BLaER1 treated with 17β-estradiol and CSF1 and Interleukin-3, amounts not matched to agents 10 nM and 100 nM (cell line): ENCODE data around the gene ASPM.
"Not testable (repeated sequence)": the region's sequence is repeated elsewhere in the genome, so short reads cannot be mapped to it uniquely, and the experiment has no call there.

Experiments used
- H3K27ac ChIP-seq, 11 experiments: shearing (Covaris generic); formaldehyde crosslinking; 2 replicates each; pipeline ENCODE4 v1.8.1; 2022
- H3K27me3 ChIP-seq, 11 experiments: shearing (Covaris generic); formaldehyde crosslinking; 2 replicates each; pipeline ENCODE4 v1.8.1; 2022
- H3K36me3 ChIP-seq, 11 experiments: shearing (Covaris generic); formaldehyde crosslinking; 2 replicates each; pipeline ENCODE4 v1.8.1; 2022
- H3K4me1 ChIP-seq, 10 experiments: shearing (Covaris generic); formaldehyde crosslinking; 2 replicates each; pipeline ENCODE4 v1.8.1; 2022
- H3K4me2 ChIP-seq, 11 experiments: shearing (Covaris generic); formaldehyde crosslinking; 2 replicates each; pipeline ENCODE4 v1.8.1; 2022
- H3K4me3 ChIP-seq, 10 experiments: shearing (Covaris generic); formaldehyde crosslinking; 2 replicates each; pipeline ENCODE4 v1.8.1; 2022
- H3K9ac ChIP-seq, 11 experiments: shearing (Covaris generic); formaldehyde crosslinking; 2 replicates each; pipeline ENCODE4 v1.8.1; 2022
- H3K9me3 ChIP-seq, 11 experiments: shearing (Covaris generic); formaldehyde crosslinking; replicated peaks in 1 of 11; 2 replicates each; pipeline ENCODE4 v1.8.1; 2022
- H4K20me1 ChIP-seq, 11 experiments: shearing (Covaris generic); formaldehyde crosslinking; 2 replicates each; pipeline ENCODE4 v1.8.1; 2022
- Cebpa-rat ChIP-seq, 11 experiments: shearing (Covaris generic); IDR thresholded peaks; 2 replicates each; pipeline ENCODE4 v1.8.1; 2022

The ASPM gene

DNA sequence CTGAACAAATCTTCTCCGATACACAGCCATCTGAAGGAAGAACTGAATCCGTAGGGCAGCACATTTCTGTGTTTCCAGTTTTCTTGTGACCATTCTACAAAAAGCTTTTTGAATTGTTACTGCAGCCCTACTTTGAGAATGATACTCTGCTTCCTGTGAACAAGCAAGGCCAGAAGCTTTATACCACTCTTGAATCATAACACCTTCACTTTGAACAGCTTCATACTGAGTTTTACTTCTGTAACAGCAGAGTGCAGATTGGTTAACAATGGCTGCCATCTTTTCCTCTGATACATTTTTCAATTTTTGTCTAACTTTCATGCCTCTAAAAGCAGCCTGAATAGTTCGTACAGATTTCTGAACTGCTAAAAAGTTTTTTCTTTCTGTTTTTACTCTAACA, 45.8 kb downstream of the ASPM start:
- Histone ChIP-seq H3K4me3 (no peak overlapping the region), H3K9me3 (no peaks in the 10 kb centered on the region), H3K27ac (no peak overlapping the region), H3K4me2 (no peak overlapping the region), H3K4me1 (peaks cover 0 to 9% (median 0%) of the 10 kb centered on the region in 10 experiments; a peak in 1 of 20 replicates), H3K9ac (no peak overlapping the region), H4K20me1 (no peaks in the 10 kb centered on the region), H3K27me3 (no peaks in the 10 kb centered on the region), H3K36me3 (peaks cover 13 to 74% (median 38%) of the 10 kb centered on the region in 11 experiments; a peak in 20 of 22 replicates)
- no peak for TF ChIP-seq Cebpa-rat (IDR thresholded peaks at IDR 0.05)

DNA sequence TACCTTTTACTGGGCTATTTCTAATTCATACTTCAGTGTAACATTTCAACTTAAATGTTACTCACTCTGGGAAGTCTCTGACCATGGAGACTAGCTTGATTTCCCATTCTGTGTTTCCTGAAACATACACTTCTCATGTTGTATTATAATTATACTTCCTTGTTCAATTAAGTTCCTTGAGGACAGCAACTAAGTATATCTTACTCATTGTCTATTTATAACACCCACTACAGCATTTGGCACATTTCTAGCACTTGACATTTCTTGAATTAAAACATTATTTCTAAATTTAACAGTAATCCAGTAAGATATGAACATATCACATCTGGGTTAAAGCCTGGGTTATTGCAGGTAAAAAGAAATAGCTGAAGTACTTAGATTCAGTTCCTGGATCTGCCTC, 47.0 kb downstream of the ASPM start:
- H3K4me1 ChIP-seq: peaks cover 0 to 9% (median 0%) of the 10 kb centered on the region in 10 experiments; a peak in 1 of 20 replicates
- H3K9ac ChIP-seq: no peak overlapping the region
- H3K4me3 ChIP-seq: no peak overlapping the region
- no peak overlapping the region for H3K4me2 ChIP-seq
- no peak for TF ChIP-seq Cebpa-rat (IDR thresholded peaks at IDR 0.05)
- H3K9me3 ChIP-seq: no peaks in the 10 kb centered on the region
- peaks cover 9 to 72% (median 38%) of the 10 kb centered on the region in 11 experiments; a peak in 20 of 22 replicates for H3K36me3 ChIP-seq
- H4K20me1 ChIP-seq: no peaks in the 10 kb centered on the region
- no peaks in the 10 kb centered on the region for H3K27me3 ChIP-seq
- H3K27ac ChIP-seq: no peak overlapping the region

DNA sequence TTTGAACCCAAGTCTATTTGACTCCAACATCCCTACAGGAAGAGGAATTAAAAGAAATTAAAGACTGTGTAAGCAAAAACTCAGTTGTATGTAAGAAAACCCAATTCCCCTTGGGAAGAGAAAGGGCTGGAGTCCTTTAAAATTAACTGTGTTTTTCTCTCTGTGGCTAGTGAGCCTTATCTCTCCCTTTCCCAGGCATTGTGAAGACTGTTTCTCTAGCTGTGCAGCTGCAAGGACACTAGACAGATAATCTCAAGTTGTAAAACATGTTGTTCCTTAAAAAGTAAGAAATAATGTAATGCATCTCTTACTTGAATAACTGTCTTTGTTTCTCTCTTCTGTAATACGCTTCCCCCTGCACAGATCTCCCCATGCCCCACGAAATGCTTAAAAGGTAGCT, 49.5 kb downstream of the ASPM start:
- not testable (repeated sequence) for H3K9ac ChIP-seq, H3K4me2 ChIP-seq, H3K27ac ChIP-seq, H3K4me1 ChIP-seq, H4K20me1 ChIP-seq, H3K9me3 ChIP-seq, H3K27me3 ChIP-seq, H3K4me3 ChIP-seq
- peaks cover 0 to 72% (median 36%) of the 10 kb centered on the region in 11 experiments; a peak in 18 of 22 replicates for H3K36me3 ChIP-seq

DNA sequence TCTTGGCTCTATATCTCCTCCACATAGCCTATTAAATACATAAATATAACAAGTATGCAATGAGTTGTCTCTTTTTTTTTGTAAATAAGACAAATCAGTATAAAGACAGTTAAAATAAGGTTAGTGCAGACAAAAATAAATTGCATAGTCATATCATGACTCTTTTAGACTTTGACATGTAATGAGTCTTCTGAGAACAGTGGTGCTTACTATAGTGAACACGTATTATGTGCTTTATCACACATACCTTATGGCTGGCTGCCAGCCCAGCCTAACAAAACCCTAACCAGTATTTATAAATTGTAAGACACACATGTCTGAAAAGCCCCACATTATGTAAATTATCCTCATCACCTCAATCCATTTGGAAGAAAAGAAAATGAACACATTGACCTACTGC, 50.3 kb downstream of the ASPM start:
- H3K27ac ChIP-seq: no peak overlapping the region
- no peaks in the 10 kb centered on the region for H4K20me1 ChIP-seq
- H3K9me3 ChIP-seq: no peaks in the 10 kb centered on the region
- no peak overlapping the region for H3K4me2 ChIP-seq
- H3K27me3 ChIP-seq: no peaks in the 10 kb centered on the region
- no peak overlapping the region for H3K9ac ChIP-seq
- peaks cover 0 to 78% (median 41%) of the 10 kb centered on the region in 11 experiments; a peak in 18 of 22 replicates for H3K36me3 ChIP-seq
- peaks cover 0 to 9% (median 0%) of the 10 kb centered on the region in 10 experiments; a peak in 1 of 20 replicates for H3K4me1 ChIP-seq
- H3K4me3 ChIP-seq: no peak overlapping the region
- TF ChIP-seq Cebpa-rat (IDR thresholded peaks at IDR 0.05): no peak

DNA sequence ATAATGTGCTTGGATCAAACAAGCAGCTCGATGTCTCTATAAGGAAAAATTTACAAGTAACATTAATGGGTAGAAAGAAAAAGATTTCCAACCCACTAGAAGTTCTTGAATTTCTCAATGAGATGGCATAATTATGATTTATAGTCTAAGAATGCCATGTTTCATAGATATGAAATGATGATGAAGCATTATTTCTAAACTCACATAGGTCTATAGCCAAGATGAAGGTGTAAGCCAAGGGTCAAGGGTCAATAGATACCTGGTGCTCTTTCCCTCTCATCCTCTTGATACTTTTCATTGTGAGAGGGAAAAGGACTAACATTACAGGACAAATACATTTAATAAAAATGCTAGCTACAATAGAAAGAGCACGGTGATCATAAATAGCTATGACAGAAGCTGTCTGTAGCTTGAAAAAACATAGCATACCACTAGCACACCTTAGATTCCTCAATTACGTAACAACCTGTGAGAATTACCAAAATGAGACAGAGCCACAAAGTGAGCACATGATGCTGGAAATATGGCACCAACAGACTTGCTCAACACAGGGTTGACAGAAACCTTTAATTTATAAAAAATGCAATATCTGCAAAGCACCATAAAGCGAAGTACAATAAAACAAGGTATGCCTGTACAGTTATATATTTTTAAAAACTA, 53.1 kb downstream of the ASPM start:
- Histone ChIP-seq H3K4me3 (no peak overlapping the region), H3K36me3 (peaks cover 6 to 86% (median 65%) of the 10 kb centered on the region in 11 experiments; a peak in 21 of 22 replicates), H3K4me1 (no peaks in the 10 kb centered on the region), H3K4me2 (no peak overlapping the region), H3K27me3 (no peaks in the 10 kb centered on the region), H3K9me3 (no peaks in the 10 kb centered on the region), H3K9ac (no peak overlapping the region), H4K20me1 (no peaks in the 10 kb centered on the region), H3K27ac (no peak overlapping the region)
- TF ChIP-seq Cebpa-rat (IDR thresholded peaks at IDR 0.05): no peak

DNA sequence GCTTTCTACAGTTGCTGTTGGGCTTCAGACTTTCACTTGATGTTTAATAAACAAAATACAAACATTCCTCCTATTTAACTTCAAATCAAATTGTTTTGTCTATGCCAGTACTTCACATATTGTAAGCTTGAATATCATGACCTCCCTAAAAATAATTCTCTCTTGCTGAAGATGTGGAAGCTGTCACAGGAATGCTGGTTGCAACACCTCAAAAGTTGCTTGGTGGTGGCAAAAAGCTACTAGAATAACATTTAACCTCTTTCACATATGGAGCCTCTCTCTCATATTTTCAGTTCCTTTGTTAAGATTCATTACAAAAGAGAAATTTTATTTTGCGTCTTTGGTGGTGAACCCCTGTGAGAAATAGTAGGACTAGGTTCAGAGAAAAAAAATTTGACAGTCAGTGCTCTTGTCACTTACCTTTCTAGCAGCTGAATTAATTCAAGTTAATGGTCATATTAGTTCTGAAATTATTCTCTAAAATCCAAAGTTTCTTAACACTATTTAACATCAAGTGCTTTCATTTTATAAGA, 53.9 kb downstream of the ASPM start:
- no peaks in the 10 kb centered on the region for H3K4me1 ChIP-seq
- H3K27ac ChIP-seq: no peak overlapping the region
- no peak overlapping the region for H3K4me2 ChIP-seq
- H3K4me3 ChIP-seq: no peak overlapping the region
- H4K20me1 ChIP-seq: no peaks in the 10 kb centered on the region
- H3K27me3 ChIP-seq: no peaks in the 10 kb centered on the region
- H3K9me3 ChIP-seq: no peaks in the 10 kb centered on the region
- H3K9ac ChIP-seq: no peak overlapping the region
- peaks cover 13 to 89% (median 70%) of the 10 kb centered on the region in 11 experiments; a peak in 21 of 22 replicates for H3K36me3 ChIP-seq
- TF ChIP-seq Cebpa-rat (IDR thresholded peaks at IDR 0.05): no peak

DNA sequence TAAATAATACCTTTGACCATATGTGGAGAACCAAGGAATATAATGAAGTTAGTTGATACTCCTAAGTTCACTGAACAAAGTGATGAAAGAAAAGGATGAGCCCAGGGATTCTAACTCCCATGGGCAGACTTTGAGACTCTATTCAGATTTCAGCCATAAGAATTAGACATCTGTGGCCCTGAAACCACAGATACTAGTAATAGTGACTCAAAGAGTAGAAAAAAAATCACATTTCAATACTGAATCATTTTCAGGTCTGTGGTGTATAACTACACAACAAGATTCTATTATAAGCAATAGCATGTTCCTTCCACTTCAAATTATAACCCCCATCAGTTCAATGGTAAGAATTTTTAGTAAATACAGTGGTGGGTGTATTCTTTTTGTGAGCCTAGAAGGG, 63.0 kb downstream of the ASPM start:
- TF ChIP-seq Cebpa-rat (IDR thresholded peaks at IDR 0.05): no peak
- peaks cover 33 to 54% (median 50%) of the 10 kb centered on the region in 11 experiments for H3K9me3 ChIP-seq
- peaks cover 63 to 79% (median 75%) of the 10 kb centered on the region in 11 experiments for H3K36me3 ChIP-seq

DNA sequence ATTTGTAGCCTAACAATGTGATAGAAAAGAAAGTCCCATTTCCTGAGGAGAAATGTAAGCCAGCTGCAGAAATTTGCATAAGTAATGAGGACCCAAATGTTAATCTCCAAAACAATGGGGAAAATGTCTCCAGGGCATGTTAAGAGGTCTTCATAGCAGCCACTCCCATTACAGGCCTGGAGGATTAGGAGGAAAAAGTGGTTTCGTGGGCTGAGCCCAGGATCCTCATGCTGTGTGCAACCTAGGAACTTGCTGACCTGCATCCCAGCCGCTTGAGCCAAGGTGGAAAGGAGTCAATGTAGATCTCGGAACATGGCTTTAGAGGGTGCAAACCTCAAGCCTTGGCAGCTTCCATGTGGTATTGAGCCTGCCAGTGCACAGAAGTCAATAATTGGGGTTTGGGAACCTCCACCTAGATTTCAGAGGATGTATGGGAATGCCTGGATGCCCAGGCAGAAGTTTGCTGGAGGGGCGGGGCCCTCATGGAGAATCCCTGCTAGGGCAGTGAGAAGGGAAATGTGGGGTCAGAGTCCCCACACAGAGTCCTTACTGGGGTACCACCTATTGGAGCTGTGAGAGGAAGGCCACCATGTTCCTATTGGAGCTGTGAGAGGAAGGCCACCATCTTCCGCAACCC, 65.2 kb downstream of the ASPM start:
- Histone ChIP-seq H3K36me3 (peaks cover 46 to 57% (median 53%) of the 10 kb centered on the region in 11 experiments), H3K9me3 (peaks cover 33 to 54% (median 50%) of the 10 kb centered on the region in 11 experiments), H3K9ac (no peak overlapping the region), H3K27me3 (no peaks in the 10 kb centered on the region), H3K4me2 (no peak overlapping the region), H3K4me1 (peaks cover 0 to 10% (median 0%) of the 10 kb centered on the region in 10 experiments; a peak in 8 of 20 replicates), H4K20me1 (no peaks in the 10 kb centered on the region), H3K4me3 (no peak overlapping the region), H3K27ac (no peak overlapping the region)
- TF ChIP-seq Cebpa-rat (IDR thresholded peaks at IDR 0.05): no peak

More for the DNA sequence above, 63.0 kb downstream of the ASPM start:
- H3K27me3 ChIP-seq: no peaks in the 10 kb centered on the region
- no peaks in the 10 kb centered on the region for H4K20me1 ChIP-seq
- no peak overlapping the region for H3K9ac ChIP-seq
- no peak overlapping the region for H3K27ac ChIP-seq
- peaks cover 0 to 4% (median 0%) of the 10 kb centered on the region in 10 experiments; a peak in 8 of 20 replicates for H3K4me1 ChIP-seq
- H3K4me3 ChIP-seq: no peak overlapping the region
- H3K4me2 ChIP-seq: no peak overlapping the region

DNA sequence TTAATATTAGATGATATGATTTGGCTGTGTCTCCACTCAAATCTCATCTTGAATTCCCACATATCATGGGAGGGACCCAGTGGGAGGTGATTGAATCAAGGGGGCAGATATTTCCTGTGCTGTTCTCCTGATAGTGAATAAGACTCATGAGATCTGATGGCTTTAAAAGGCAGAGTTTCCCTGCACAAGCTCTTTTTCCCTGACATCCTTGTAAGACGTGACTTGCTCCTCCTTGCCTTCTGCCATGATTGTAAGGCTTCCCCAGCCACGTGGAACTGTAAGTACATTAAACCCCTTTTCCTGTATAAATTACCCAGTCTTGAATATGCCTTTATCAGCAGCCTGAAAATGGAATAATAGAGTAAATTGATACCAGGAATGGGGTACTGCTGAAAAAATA, 66.1 kb downstream of the ASPM start:
- Histone ChIP-seq H3K27me3 (no peaks in the 10 kb centered on the region), H3K4me2 (no peak overlapping the region), H3K9me3 (peaks cover 33 to 53% (median 49%) of the 10 kb centered on the region in 11 experiments), H3K4me3 (no peak overlapping the region), H3K9ac (no peak overlapping the region), H3K36me3 (peaks cover 39 to 48% (median 44%) of the 10 kb centered on the region in 11 experiments), H3K27ac (no peak overlapping the region), H4K20me1 (no peaks in the 10 kb centered on the region), H3K4me1 (peaks cover 0 to 10% (median 0%) of the 10 kb centered on the region in 10 experiments; a peak in 8 of 20 replicates)
- no peak for TF ChIP-seq Cebpa-rat (IDR thresholded peaks at IDR 0.05)
